ENCODE results near the gene CTLA4. TPM values are rescaled to one million over a fixed set of nuclear protein-coding genes. Genes with fewer than 3 reads are reported as not detected.
"Not testable (repeated sequence)": the region's sequence is repeated elsewhere in the genome, so short reads cannot be mapped to it uniquely, and the experiment has no call there.

CTLA4 gene
- total RNA-seq, 1 donor from 2014 or later: 0.40 TPM

- DNase-seq (ENCODE audit: low read depth in 2 of 2): no peak
These were observed 9.9 kb upstream of the CTLA4 start for GRCh38 chr2:203857656-203858055.

GRCh38 chr2:203858176-203858575, 9.4 kb upstream of the CTLA4 start:
- no peak for DNase-seq (ENCODE audit: low read depth in 2 of 2)

GRCh38 chr2:203859030-203859789, 8.4 kb upstream of the CTLA4 start:
- DNase-seq (ENCODE audit: low read depth in 2 of 2): no peak

GRCh38 chr2:203861197-203861596, 6.4 kb upstream of the CTLA4 start:
- no peak for DNase-seq (ENCODE audit: low read depth in 2 of 2)

GRCh38 chr2:203861607-203862006, 6.0 kb upstream of the CTLA4 start:
- no peak for DNase-seq (ENCODE audit: low read depth in 2 of 2)

- peak in 1 of 2 donors; percentile 5 for DNase-seq (ENCODE audit: low read depth in 2 of 2)
These were observed 1.9 kb downstream of the CTLA4 start for GRCh38 chr2:203869223-203870042.

- no peak for DNase-seq (ENCODE audit: low read depth in 2 of 2)
These were observed 2.9 kb downstream of the CTLA4 start for GRCh38 chr2:203870481-203870880.

GRCh38 chr2:203870941-203871340, 3.4 kb downstream of the CTLA4 start:
- no peak for DNase-seq (ENCODE audit: low read depth in 2 of 2)

- DNase-seq (ENCODE audit: low read depth in 2 of 2): no peak
These were observed 3.9 kb downstream of the CTLA4 start for GRCh38 chr2:203871371-203871983.

- no peak for DNase-seq (ENCODE audit: low read depth in 2 of 2)
These were observed 5.9 kb downstream of the CTLA4 start for GRCh38 chr2:203873461-203873860.

- DNase-seq (ENCODE audit: low read depth in 2 of 2): no peak
These were observed 6.5 kb downstream of the CTLA4 start for GRCh38 chr2:203873921-203874631.

- no peak for DNase-seq (ENCODE audit: low read depth in 2 of 2)
These were observed 7.9 kb downstream of the CTLA4 start for GRCh38 chr2:203875471-203875870.

GRCh38 chr2:203876328-203876727, 8.8 kb downstream of the CTLA4 start:
- DNase-seq (ENCODE audit: low read depth in 2 of 2): no peak

GRCh38 chr2:203878063-203878462, 10.5 kb downstream of the CTLA4 start:
- peak in 1 of 2 donors; percentile 5 for DNase-seq (ENCODE audit: low read depth in 2 of 2)

GRCh38 chr2:203880557-203881125, 13.1 kb downstream of the CTLA4 start:
- peak in 1 of 2 donors; percentile 38 for DNase-seq (ENCODE audit: low read depth in 2 of 2)

- DNase-seq (ENCODE audit: low read depth in 2 of 2): not testable (repeated sequence)
These were observed 13.6 kb downstream of the CTLA4 start for GRCh38 chr2:203881185-203881584.

GRCh38 chr2:203882551-203882950, 15.0 kb downstream of the CTLA4 start:
- no peak for DNase-seq (ENCODE audit: low read depth in 2 of 2)

GRCh38 chr2:203886661-203887151, 19.1 kb downstream of the CTLA4 start:
- DNase-seq (ENCODE audit: low read depth in 2 of 2): no peak

- DNase-seq (ENCODE audit: low read depth in 2 of 2): peak in 1 of 2 donors; percentile 51
These were observed 20.1 kb downstream of the CTLA4 start for GRCh38 chr2:203887677-203888076.

GRCh38 chr2:203889542-203889941, 22.0 kb downstream of the CTLA4 start:
- DNase-seq (ENCODE audit: low read depth in 2 of 2): no peak

GRCh38 chr2:203889944-203890343, 22.4 kb downstream of the CTLA4 start:
- DNase-seq (ENCODE audit: low read depth in 2 of 2): no peak

All from lung microvascular endothelial cell (primary cell).